Esophagus squamous epithelium (tissue), 5 donors: ENCODE measurements around the gene SPATS2L. TPM values are rescaled to one million over a fixed set of nuclear protein-coding genes. Genes with fewer than 3 reads are reported as not detected.

Source experiments
- DNase-seq: peaks from one replicate; lab custom pipeline; 2025; lab: John Stamatoyannopoulos, UW
- H3K27ac ChIP-seq, 4 donors: fragments of 200-600 bp; sonication (generic); one replicate each; pipeline ENCODE4 v1.5.1; 2016 to 2019; ENCODE audit warnings: mild to moderate bottlenecking in 1 of 4
- H3K27me3 ChIP-seq, 4 donors: fragments of 200-600 bp; sonication (generic); 1 replicate in 3 of 4; 2 replicates in 1 of 4; pipeline versions ENCODE4 v1.5.1 to v1.6.0; 2017 to 2021; ENCODE audit warnings: antibody characterized with exemption in 1 of 4
- H3K36me3 ChIP-seq, 3 donors: fragments of 200-600 bp; sonication (generic); one replicate each; pipeline ENCODE4 v1.5.1; 2016 to 2019
- H3K4me1 ChIP-seq, 3 donors: fragments of 200-600 bp; sonication (generic); one replicate each; pipeline ENCODE4 v1.5.1; 2017 to 2019
- H3K4me3 ChIP-seq, 4 donors: fragments of 200-600 bp; sonication (generic); 1 replicate in 3 of 4; 2 replicates in 1 of 4; pipeline ENCODE4 v1.5.1; 2016 to 2019; ENCODE audit warnings: mild to moderate bottlenecking in 2 of 4, moderate library complexity in 1 of 4
- H3K9me3 ChIP-seq, 3 donors: fragments of 200-600 bp; sonication (generic); one replicate each; pipeline ENCODE4 v1.5.1; 2016 to 2019
- POLR2A ChIP-seq, 4 donors: fragments of 450-650 bp; IDR thresholded peaks; one replicate each; pipeline ENCODE4 v1.6.1; 2017; ENCODE audit warnings: antibody characterized with exemption in 4 of 4, mild to moderate bottlenecking in 4 of 4, moderate library complexity in 3 of 4
- WGBS, 2 donors: methylation state at CpG; one replicate each; pipeline ENCODE4 v1.1.5; 2018; 5-methylcytosine and 5-hydroxymethylcytosine counted together
- intact Hi-C: fragments of 100-400 bp; cut with DNase I; formaldehyde crosslinking; loops from one replicate; pipeline ENCODE4 v1.15.0; 2022
- total RNA-seq, 4 donors: library from RNA; depleted of rRNA; stranded (reverse); fragments of >200 nt; gene quantifications; one replicate each; pipeline ENCODE4 v1.1.0, GENCODE V29; 2016
- TF ChIP-seq, protein P1 (sequence below), 6 experiments: fragments of 450-650 bp in 4 of 6; fragments of 200-600 bp in 2 of 6; sonication (generic) in 2 of 6; IDR thresholded peaks; one replicate each; pipeline ENCODE4 v1.5.1; 2016 to 2019; ENCODE audit warnings: antibody characterized with exemption in 6 of 6, mild to moderate bottlenecking in 4 of 6, moderate library complexity in 4 of 6
- donor health status: DM: yes; HTN: yes; CAD: no.

SPATS2L gene
- total RNA-seq, 4 donors from 2014 or later, result 53.2 to 91.9 (median 68.3) TPM

DNA sequence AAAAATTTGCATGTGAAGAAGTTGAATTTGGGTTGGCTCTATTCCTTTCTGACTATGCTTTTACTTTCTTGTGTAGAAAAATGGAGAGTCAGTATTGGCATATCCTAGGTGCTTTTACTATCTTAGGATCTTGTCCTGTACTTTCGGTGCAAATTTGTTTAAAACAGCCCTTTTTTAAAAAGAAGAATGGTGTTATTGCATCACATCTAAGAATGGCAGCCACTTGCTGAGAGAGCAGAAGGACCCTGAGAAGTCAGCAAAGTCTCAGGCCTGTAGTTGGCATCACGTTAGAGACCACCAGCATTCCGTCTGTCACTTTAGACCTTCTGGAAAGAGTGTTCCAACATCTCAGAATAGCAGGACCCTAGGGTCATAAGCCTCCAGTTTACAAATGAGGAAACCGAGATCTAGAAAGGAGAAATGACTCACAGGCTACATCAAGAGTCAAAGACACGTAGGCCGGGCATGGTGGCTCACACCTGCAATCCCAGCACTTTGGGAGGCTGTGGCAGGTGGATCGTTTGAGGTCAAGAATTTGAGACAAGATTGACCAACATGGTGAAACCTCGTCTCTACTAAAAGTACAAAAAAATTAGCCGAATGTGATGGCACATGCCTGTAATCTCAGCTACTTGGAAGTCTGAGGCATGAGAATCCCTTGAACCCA is 42.5 kb downstream of the SPATS2L start:
- no peaks in the 10 kb centered on the region for H3K27me3 ChIP-seq
- no peak overlapping the region for H3K4me3 ChIP-seq
- peaks cover 14 to 47% (median 28%) of the 10 kb centered on the region in 3 donors for H3K4me1 ChIP-seq
- intact Hi-C loops, result no loop called here
- no peak for DNase-seq
- 87% methylated on average over 6 to 9 of the region's 9 CpGs for WGBS, 2 donors
- no peaks in the 10 kb centered on the region for H3K9me3 ChIP-seq
- H3K36me3 ChIP-seq, result no peaks in the 10 kb centered on the region
- H3K27ac ChIP-seq, result no peak overlapping the region
- TF ChIP-seq, protein P1, sequence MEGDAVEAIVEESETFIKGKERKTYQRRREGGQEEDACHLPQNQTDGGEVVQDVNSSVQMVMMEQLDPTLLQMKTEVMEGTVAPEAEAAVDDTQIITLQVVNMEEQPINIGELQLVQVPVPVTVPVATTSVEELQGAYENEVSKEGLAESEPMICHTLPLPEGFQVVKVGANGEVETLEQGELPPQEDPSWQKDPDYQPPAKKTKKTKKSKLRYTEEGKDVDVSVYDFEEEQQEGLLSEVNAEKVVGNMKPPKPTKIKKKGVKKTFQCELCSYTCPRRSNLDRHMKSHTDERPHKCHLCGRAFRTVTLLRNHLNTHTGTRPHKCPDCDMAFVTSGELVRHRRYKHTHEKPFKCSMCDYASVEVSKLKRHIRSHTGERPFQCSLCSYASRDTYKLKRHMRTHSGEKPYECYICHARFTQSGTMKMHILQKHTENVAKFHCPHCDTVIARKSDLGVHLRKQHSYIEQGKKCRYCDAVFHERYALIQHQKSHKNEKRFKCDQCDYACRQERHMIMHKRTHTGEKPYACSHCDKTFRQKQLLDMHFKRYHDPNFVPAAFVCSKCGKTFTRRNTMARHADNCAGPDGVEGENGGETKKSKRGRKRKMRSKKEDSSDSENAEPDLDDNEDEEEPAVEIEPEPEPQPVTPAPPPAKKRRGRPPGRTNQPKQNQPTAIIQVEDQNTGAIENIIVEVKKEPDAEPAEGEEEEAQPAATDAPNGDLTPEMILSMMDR (IDR thresholded peaks at IDR 0.05), result no peak
- no peak for TF ChIP-seq POLR2A (IDR thresholded peaks at IDR 0.05)

DNA sequence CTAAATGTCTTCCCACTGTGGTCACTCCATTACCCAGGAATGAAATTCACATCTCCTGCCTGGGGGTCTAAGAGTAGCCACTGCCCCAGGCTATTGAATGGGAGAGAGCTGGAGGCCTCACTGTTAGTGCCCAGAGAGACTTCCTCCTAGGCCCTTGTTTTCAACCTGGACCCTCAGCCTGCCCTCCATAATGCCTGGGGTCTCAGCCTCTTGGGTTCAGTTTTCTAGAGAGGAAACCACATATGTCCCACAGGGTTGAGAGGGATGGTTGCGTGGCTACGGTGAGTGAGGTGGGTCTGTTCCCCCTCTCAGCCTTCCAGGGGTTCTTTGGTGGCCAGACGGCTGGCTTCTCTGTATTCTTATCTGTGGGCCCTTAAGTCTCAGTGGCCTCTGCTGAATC is 43.4 kb downstream of the SPATS2L start:
- intact Hi-C loops, result no loop called here
- no peaks in the 10 kb centered on the region for H3K36me3 ChIP-seq
- no peak overlapping the region for H3K4me3 ChIP-seq
- peaks cover 14 to 55% (median 32%) of the 10 kb centered on the region in 3 donors for H3K4me1 ChIP-seq
- TF ChIP-seq, protein P1 (IDR thresholded peaks at IDR 0.05), result no peak
- TF ChIP-seq POLR2A (IDR thresholded peaks at IDR 0.05), result no peak
- WGBS, 2 donors, result 96 to 100% methylated on average over 3 of the region's 3 CpGs
- H3K27ac ChIP-seq, result no peak overlapping the region
- H3K27me3 ChIP-seq, result no peaks in the 10 kb centered on the region
- no peaks in the 10 kb centered on the region for H3K9me3 ChIP-seq
- DNase-seq, result no peak

DNA sequence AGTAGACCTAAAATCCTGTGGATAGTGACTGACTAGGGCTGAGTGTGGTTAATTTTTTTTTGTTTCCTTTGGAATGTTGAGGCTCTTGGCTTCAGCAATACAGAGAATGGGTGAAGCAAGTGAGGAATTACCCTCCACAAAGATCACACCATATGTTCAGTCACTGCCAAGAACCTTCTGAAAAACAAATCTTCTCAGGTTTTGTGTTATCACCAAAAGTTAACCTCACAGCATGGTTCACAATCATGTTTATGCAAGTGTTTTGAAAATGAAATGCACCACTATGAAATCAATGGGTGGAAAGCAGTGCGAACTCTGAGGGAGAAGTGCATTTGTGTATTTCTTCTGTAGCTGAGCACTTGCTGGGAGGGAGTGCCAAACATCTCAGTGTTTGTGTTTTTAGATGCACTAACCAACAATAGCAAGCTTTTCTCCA is 44.4 kb downstream of the SPATS2L start:
- DNase-seq, result no peak
- no peak overlapping the region for H3K27ac ChIP-seq
- no peaks in the 10 kb centered on the region for H3K9me3 ChIP-seq
- no peaks in the 10 kb centered on the region for H3K36me3 ChIP-seq
- intact Hi-C loops, result no loop called here
- peaks cover 17 to 63% (median 36%) of the 10 kb centered on the region in 3 donors for H3K4me1 ChIP-seq
- 64 to 78% methylated on average over 1 of the region's 1 CpG for WGBS, 2 donors
- H3K4me3 ChIP-seq, result no peak overlapping the region
- no peaks in the 10 kb centered on the region for H3K27me3 ChIP-seq
- TF ChIP-seq, protein P1 (IDR thresholded peaks at IDR 0.05), result no peak
- TF ChIP-seq POLR2A (IDR thresholded peaks at IDR 0.05), result no peak

DNA sequence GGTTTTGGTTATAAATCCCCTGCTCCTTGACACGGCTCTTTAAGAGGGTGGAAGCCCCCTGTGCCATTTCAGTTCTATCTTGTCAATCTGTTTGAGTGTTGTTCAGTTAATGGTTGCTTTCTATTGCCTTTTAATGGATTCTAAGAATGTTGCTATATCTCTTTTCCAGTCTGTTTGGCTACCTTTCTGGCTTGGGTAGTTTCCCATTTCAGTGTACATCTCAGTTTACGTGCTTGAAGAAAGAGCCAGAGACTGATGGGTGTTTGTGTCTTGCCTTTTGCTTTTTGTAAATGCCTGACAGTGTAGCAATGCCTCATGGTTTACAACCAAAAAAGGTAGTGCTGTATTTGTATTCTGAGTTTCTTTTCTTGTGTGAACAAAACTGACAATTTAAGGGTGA is 45.3 kb downstream of the SPATS2L start:
- Histone ChIP-seq H3K36me3 (no peaks in the 10 kb centered on the region), H3K27ac (peak overlapping the region in 1 of 4 donors; percentile 13), H3K4me3 (no peak overlapping the region), H3K9me3 (no peaks in the 10 kb centered on the region), H3K27me3 (no peaks in the 10 kb centered on the region), H3K4me1 (peaks cover 17 to 69% (median 41%) of the 10 kb centered on the region in 3 donors)
- TF ChIP-seq, protein P1 (IDR thresholded peaks at IDR 0.05), result no peak
- no peak for TF ChIP-seq POLR2A (IDR thresholded peaks at IDR 0.05)
- WGBS, 2 donors, result 55 to 62% methylated on average over 2 of the region's 2 CpGs
- no peak for DNase-seq
- intact Hi-C loops, result no loop called here

DNA sequence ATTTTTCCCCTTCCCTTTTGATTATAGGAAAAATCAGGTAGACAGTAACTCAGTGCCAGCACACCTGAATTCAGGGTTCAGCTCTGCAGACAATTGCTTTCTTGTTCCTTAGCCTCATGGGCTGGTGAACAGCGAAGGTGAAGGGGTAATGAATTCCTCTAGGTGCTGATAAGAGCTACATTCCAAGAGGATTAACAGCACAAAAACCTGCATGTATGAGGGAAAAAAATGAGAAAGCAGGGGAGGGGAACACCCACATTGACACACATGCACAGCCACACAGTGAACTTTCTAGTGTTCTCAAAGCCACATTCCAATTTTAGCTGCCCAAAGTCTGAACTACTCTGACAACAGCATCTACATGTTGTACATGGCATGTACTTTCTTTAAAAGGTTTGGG is 46.1 kb downstream of the SPATS2L start:
- H3K27ac ChIP-seq, result peak overlapping the region in 3 of 4 donors; percentile 27 to 65 (median 38)
- no peaks in the 10 kb centered on the region for H3K36me3 ChIP-seq
- TF ChIP-seq POLR2A (IDR thresholded peaks at IDR 0.05), result no peak
- TF ChIP-seq, protein P1 (IDR thresholded peaks at IDR 0.05), result no peak
- peaks cover 17 to 75% (median 47%) of the 10 kb centered on the region in 3 donors for H3K4me1 ChIP-seq
- H3K4me3 ChIP-seq, result no peak overlapping the region
- no CpG with 5 or more reads among the region's 1 CpG for WGBS, 2 donors
- no peaks in the 10 kb centered on the region for H3K27me3 ChIP-seq
- DNase-seq, result no peak
- intact Hi-C loops, result no loop called here
- H3K9me3 ChIP-seq, result no peaks in the 10 kb centered on the region
